UCSD-AML1 (cell line): ENCODE measurements around the gene ZMYND8.

Experiments
- DNase-seq: peaks from one replicate; lab custom pipeline; 2025; ENCODE audit not compliant: unreplicated experiment; lab: John Stamatoyannopoulos, UW

The ZMYND8 gene

GRCh38 chr20:47354714-47355488 is 1.6 kb downstream of the ZMYND8 start:
- no peak for DNase-seq

GRCh38 chr20:47354464-47354713 is 2.1 kb downstream of the ZMYND8 start:
- DNase-seq: no peak

- DNase-seq: no peak
Measured at GRCh38 chr20:47353692-47354463, 2.6 kb downstream of the ZMYND8 start.

GRCh38 chr20:47353239-47353691 is 3.2 kb downstream of the ZMYND8 start:
- no peak for DNase-seq

- DNase-seq: no peak
Measured at GRCh38 chr20:47352332-47353238, 3.9 kb downstream of the ZMYND8 start.

- no peak for DNase-seq
Measured at GRCh38 chr20:47351643-47352331, 4.7 kb downstream of the ZMYND8 start.

GRCh38 chr20:47350691-47351545 is 5.6 kb downstream of the ZMYND8 start:
- no peak for DNase-seq

- DNase-seq: no peak
Measured at GRCh38 chr20:47350181-47350550, 6.3 kb downstream of the ZMYND8 start.

GRCh38 chr20:47349365-47350180 is 6.9 kb downstream of the ZMYND8 start:
- no peak for DNase-seq

GRCh38 chr20:47348539-47349142 is 7.9 kb downstream of the ZMYND8 start:
- DNase-seq: no peak

GRCh38 chr20:47347661-47348435 is 8.7 kb downstream of the ZMYND8 start:
- no peak for DNase-seq

- DNase-seq: no peak
Measured at GRCh38 chr20:47346172-47346571, 10.3 kb downstream of the ZMYND8 start.

GRCh38 chr20:47345214-47345613 is 11.3 kb downstream of the ZMYND8 start:
- DNase-seq: no peak

GRCh38 chr20:47343007-47343472 is 13.5 kb downstream of the ZMYND8 start:
- DNase-seq: no peak

- no peak for DNase-seq
Measured at GRCh38 chr20:47338131-47338628, 18.3 kb downstream of the ZMYND8 start.

- DNase-seq: no peak
Measured at GRCh38 chr20:47337413-47337812, 19.1 kb downstream of the ZMYND8 start.

- DNase-seq: no peak
Measured at GRCh38 chr20:47336129-47336754, 20.3 kb downstream of the ZMYND8 start.
